Muscle layer of duodenum (tissue), 2 donors: ENCODE results near the gene ZNF232.
"Not testable (repeated sequence)": the region's sequence is repeated elsewhere in the genome, so short reads cannot be mapped to it uniquely, and the experiment has no call there.

Experiments
- H3K27ac ChIP-seq: one replicate; pipeline ENCODE4 v1.7.0; 2013; ENCODE audit warnings: mild to moderate bottlenecking, low read length
- H3K27me3 ChIP-seq: one replicate; pipeline ENCODE4 v1.7.0; 2013; ENCODE audit warnings: low read depth, mild to moderate bottlenecking, control low read depth, low read length
- H3K36me3 ChIP-seq, 2 donors: one replicate each; pipeline ENCODE4 v1.7.0; 2013; ENCODE audit warnings: low read length in 2 of 2, control low read depth in 1 of 2, mild to moderate bottlenecking in 1 of 2; ENCODE audit not compliant: insufficient read depth in 2 of 2, control insufficient read depth in 1 of 2
- H3K4me1 ChIP-seq, 2 donors: one replicate each; pipeline ENCODE4 v1.7.0; 2013; ENCODE audit warnings: low read length in 2 of 2, mild to moderate bottlenecking in 2 of 2, control low read depth in 1 of 2, moderate library complexity in 1 of 2; ENCODE audit not compliant: insufficient read depth in 2 of 2, control insufficient read depth in 1 of 2
- H3K4me3 ChIP-seq, 2 donors: one replicate each; pipeline ENCODE4 v1.7.0; 2013; ENCODE audit warnings: low read length in 2 of 2, low read depth in 1 of 2, mild to moderate bottlenecking in 1 of 2
- H3K9me3 ChIP-seq, 2 donors: one replicate each; pipeline ENCODE4 v1.7.0; 2013; ENCODE audit warnings: low read length in 2 of 2, control low read depth in 1 of 2, mild to moderate bottlenecking in 1 of 2; ENCODE audit not compliant: control insufficient read depth in 1 of 2
- donor health status: healthy.

Gene ZNF232

DNA sequence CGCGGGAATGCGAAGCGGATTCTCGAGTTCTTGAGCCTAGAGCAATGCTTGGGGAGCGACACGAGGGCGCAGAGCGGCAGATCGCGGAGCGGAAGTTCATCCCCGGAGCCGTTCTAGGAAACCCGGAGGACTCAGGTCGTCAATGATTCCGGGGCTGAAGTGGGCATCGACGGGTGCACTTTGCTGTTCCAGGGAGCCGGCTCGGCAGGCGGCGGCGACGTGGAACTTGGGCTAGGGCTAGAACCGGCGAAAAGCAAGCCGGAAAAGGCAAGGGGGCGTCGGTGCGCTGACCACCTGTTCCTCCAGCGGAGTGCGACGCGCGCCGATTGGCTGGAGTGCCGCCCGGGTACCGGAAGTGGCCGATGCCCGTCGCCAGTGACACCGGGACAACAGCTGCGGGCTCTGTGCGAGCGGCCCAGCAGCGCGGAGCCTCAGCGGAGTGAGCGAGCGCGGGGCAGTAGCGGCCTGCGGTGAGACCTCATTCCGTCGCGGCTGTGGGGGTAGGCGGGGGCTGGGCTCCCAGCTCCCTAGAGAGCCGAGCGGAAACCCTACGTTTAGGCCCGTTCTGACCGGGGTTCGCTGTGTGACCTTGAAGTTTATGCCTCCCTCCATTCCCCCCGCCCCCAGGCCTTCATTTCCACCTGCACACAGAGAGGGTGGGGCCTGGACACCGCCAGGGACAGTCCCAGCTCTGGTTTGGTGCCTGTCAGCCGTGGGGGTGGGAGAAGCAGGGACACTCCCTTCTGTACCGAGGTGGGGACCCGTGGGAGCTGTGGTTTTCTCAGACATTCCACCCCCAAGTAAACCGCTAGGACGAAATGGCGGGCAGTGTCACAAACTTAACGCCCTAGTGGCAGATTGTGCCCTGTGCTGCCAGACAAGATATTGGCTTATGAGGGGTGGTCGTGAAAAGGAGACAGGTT lies 33.3 kb downstream of the ZNF232 start, which contains the start of gene ZFP3:
TSS of gene ZFP3 (plus strand) at position 362 of the 923 bp plus-strand sequence. CDS start 13,038 bp downstream, outside the sequence.
- peak within 1 kb of the TSS; percentile 80 for H3K27ac ChIP-seq
- H3K4me1 ChIP-seq = peaks cover 9 to 21% of the 10 kb centered on the region in 2 donors
- no peaks in the 10 kb centered on the region for H3K27me3 ChIP-seq
- peaks cover 0 to 6% of the 10 kb centered on the region in 2 donors for H3K9me3 ChIP-seq
- H3K4me3 ChIP-seq = peak within 1 kb of the TSS; percentile 87 to 96
- peaks cover 0 to 16% of the 10 kb centered on the region in 2 donors for H3K36me3 ChIP-seq

- peaks cover 0 to 14% of the 10 kb centered on the region in 2 donors for H3K36me3 ChIP-seq
- H3K4me3 ChIP-seq = peak overlapping the region; percentile 87 to 96
- peaks cover 0 to 1% of the 10 kb centered on the region in 2 donors for H3K9me3 ChIP-seq
- H3K27ac ChIP-seq = peak overlapping the region; percentile 80
- H3K27me3 ChIP-seq = no peaks in the 10 kb centered on the region
- peaks cover 9 to 21% of the 10 kb centered on the region in 2 donors for H3K4me1 ChIP-seq
These were observed 33.9 kb downstream of the ZNF232 start for GRCh38 chr17:5077781-5078105.

DNA sequence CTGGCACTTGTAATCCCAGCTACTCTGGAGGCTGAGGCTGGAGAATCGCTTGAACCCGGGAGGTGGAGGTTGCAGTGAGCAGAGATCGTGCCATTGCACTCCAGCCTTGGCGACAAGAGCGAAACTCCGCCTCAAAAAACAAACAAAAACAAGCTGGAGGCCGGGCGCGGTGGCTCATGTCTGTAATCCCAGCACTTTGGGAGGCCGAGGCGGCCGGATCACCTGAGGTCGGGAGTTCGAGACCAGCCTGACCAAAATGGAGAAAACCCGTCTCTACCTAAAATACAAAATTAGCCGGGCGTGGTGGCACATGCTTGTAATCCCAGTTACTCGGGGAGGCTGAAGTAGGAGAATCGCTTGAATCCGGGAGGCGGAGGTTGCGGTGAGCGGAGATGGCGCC lies 34.4 kb downstream of the ZNF232 start:
- not testable (repeated sequence) for H3K9me3 ChIP-seq, H3K27me3 ChIP-seq, H3K27ac ChIP-seq, H3K36me3 ChIP-seq
- Histone ChIP-seq H3K4me3 (peak overlapping the region; percentile 87 to 96), H3K4me1 (peaks cover 9 to 21% of the 10 kb centered on the region in 2 donors)

GRCh38 chr17:5075472-5075871 lies 36.2 kb downstream of the ZNF232 start:
- peaks cover 9 to 18% of the 10 kb centered on the region in 2 donors for H3K4me1 ChIP-seq
- H3K9me3 ChIP-seq, H3K36me3 ChIP-seq, H3K4me3 ChIP-seq, H3K27ac ChIP-seq, H3K27me3 ChIP-seq: not testable (repeated sequence)

DNA sequence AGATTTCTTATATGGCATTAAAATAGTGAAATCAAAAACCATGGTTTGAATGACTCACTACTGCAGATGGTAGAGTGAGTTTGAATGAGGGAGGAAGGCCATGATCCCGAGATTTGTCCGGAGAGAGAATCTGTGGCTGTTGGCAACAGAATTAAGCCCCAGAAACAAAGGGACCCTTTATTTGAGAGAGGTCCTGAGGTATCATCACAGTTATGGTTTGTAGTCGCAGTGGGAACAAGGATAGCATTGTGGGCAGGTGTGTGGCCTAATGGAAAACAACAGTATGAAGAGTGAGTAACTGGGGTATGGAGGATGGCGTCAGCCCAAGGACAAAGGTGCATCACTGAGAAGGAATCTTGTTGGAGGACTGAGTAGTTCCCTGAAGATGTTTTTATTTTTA lies 42.0 kb downstream of the ZNF232 start:
- Histone ChIP-seq H3K9me3 (no peaks in the 10 kb centered on the region), H3K4me1 (no peaks in the 10 kb centered on the region), H3K27me3 (no peaks in the 10 kb centered on the region), H3K27ac (no peak overlapping the region), H3K36me3 (no peaks in the 10 kb centered on the region), H3K4me3 (no peak overlapping the region)

DNA sequence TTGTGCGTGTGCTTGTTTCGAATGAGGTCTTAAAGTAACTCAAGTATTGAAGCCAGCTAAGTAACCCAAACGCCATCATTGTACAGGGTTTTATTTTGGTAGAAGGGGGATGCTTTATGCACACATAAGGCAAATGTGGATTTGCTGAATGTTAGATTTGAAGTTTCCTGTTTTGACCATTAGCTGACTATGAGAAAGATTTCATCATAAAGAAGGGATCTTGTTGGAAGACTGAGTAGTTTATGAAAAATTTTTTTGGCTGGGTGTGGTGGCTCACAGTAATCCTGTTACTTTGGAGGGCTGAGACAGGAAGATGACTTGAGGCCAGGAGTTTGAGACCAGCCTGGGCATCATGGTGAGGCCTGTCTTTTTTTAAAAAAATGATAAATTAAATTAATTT lies 43.4 kb downstream of the ZNF232 start:
- no peaks in the 10 kb centered on the region for H3K9me3 ChIP-seq
- H3K27ac ChIP-seq = no peak overlapping the region
- no peaks in the 10 kb centered on the region for H3K36me3 ChIP-seq
- no peaks in the 10 kb centered on the region for H3K27me3 ChIP-seq
- no peak overlapping the region for H3K4me3 ChIP-seq
- no peaks in the 10 kb centered on the region for H3K4me1 ChIP-seq

- H3K9me3 ChIP-seq = no peaks in the 10 kb centered on the region
- no peaks in the 10 kb centered on the region for H3K27me3 ChIP-seq
- no peaks in the 10 kb centered on the region for H3K36me3 ChIP-seq
- no peak overlapping the region for H3K4me3 ChIP-seq
- no peaks in the 10 kb centered on the region for H3K4me1 ChIP-seq
- H3K27ac ChIP-seq = no peak overlapping the region
These were observed 46.4 kb downstream of the ZNF232 start for GRCh38 chr17:5065227-5065744.
